ENCODE data around the gene TAF1C. TPM values are rescaled to one million over a fixed set of nuclear protein-coding genes. Genes with fewer than 3 reads are reported as not detected.
"Not testable (repeated sequence)": the region's sequence is repeated elsewhere in the genome, so short reads cannot be mapped to it uniquely, and the experiment has no call there.

Gene TAF1C
- polyA plus RNA-seq, 3 donors = 40.6 to 65.6 (median 54.0) TPM

- DNase-seq = no peak
Observed at GRCh38 chr16:84212631-84213030, 25.8 kb upstream of the TAF1C start.

- no peak for DNase-seq
Observed at GRCh38 chr16:84212154-84212553, 25.3 kb upstream of the TAF1C start.

- DNase-seq = no peak
Observed at GRCh38 chr16:84209989-84210388, 23.1 kb upstream of the TAF1C start.

GRCh38 chr16:84207879-84208278, 21.0 kb upstream of the TAF1C start:
- DNase-seq = no peak

- DNase-seq = peak; percentile 47
Observed at GRCh38 chr16:84207251-84207650, 20.4 kb upstream of the TAF1C start.

DNA sequence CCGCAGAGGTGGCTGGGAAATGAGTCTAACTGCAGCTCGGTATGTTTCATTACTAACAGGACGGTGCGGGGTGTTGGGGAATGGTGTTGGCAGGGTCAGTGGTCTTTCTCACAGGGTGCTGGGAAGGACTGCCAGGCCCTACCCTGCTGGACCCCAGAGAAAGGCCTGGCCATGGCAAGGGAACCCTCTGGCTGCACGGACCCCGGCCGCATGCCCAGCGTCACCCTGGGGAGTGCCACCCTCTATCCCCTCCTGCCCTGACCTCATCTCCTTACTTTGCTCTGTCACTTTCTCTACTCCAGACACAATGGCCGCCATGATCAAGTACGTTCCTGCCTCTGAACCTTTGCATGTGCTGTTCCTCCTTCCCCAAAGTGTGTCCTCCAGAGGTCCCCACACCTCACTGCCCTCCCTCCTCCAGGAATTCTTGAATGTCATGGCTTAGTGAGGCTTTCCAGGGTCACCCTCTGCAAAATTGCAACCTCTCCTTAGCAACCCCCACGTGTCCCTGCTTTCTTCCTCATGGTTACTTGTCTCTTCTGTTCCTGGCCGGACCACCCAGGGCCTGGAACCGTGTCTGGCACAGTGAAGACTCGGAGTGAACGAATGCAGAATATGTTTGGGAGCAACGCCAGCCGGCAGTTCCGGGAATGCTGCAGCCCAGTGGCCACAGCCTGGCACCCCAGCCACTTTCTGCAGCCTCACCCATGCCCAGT, 19.3 kb upstream of the TAF1C start:
- no peak for DNase-seq

DNA sequence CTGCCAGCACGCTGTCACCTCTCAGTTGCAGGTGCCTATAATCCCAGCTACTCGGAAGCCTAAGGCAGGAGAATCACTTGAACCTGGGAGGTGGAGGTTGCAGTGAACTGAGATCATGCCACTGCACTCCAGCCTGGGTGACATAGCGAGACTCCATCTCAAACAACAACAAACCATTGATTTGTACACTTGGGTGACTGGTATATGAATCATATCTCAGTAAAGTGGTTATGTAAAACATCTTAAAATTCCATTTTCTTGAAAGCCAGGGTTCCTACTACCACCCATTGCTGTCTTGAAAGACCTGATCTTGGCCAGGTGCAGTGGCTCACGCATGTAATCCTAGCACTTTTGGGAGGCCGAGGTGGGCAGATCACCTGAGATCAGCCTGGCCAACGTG, 18.3 kb upstream of the TAF1C start:
- DNase-seq = not testable (repeated sequence)

- DNase-seq = not testable (repeated sequence)
Observed at GRCh38 chr16:84204551-84204950, 17.7 kb upstream of the TAF1C start.

- no peak for DNase-seq
Observed at GRCh38 chr16:84199861-84200260, 13.0 kb upstream of the TAF1C start.

GRCh38 chr16:84199097-84199496, 12.2 kb upstream of the TAF1C start:
- DNase-seq = no peak

DNA sequence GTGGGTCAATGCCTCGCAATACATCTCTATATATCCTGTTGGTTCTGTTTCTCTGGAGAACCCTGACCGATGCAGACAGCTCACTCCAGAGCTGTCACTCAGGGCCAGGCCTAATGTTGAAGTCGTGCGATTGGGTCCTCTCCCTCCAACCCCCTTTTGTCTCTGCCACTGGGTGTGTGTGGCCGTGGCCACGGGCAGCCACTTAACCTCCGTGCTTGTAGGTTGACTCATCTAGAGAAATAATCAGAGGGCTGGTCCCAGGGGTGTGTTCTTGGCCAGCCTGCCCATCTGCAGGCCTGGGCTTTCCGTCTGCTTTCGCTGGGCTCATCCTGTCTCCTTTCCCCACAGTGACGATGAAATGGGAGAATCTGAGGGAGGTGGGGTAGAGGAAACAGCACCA, 11.5 kb upstream of the TAF1C start:
- no peak for DNase-seq

DNA sequence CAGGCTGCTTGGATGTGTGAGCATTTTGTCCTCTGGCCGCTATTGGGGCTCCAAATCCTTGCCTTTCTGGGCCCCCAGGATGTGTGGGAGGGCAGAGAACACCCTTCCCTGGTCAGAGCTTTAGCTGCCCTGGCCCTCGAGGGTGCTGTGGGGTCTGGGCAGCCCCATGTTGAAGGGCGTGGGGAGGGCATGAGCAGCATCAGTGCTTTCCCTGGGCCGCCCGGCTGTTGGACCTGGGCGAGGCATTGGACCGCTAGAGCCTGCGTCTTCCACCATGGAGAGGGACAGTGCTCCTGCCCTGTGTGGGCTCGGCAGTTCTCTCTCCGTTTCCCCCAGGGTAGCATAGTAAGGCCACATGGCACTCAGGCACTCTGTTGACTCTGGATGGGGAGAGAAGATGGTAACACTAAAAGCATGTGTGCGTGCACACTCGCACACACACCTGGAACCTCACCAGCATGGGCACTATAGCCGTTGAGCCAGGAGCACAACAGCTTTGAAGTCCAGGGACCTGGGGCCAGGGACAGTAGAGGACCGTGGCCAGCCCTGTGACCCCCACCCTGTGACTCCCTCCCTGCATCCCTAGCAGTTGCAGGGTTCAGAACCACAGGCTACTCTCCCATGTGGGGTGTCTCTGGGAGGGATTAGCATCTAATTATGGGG, 10.7 kb upstream of the TAF1C start:
- DNase-seq = no peak

DNA sequence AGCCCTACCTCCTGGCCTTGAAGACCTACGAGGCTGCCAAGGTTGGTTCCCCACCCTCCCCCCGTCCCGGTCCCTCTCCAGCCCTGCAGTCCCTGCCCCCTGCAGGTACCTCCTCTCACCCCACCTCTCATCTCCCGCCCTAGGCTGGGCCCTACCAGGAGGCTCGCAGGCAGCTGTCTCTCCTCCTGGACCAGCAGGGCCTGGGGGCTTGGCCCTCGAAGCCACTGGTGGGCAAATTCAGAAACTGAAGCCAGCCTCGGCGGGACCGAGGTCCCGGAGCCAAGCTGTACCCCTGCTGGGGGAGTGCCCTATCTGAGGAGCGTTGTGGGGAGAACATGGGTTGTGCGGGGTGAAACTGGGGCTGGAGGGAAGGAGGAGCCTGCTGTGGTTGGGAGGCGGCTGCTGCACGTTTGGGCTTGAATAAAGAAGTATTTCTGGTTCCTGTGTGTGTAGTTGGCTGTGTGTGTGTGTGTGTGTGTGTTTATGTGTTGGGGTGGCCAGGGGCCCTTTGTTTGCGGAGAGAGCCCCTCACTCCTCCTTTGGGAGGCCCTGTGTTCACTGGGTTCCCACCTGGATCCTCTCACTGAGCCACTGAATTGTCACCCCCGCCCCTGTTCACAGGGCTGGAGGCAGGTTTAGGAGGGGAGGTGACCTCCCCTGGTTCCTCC, 10.0 kb upstream of the TAF1C start:
- DNase-seq = no peak

GRCh38 chr16:84196101-84196500, 9.2 kb upstream of the TAF1C start:
- no peak for DNase-seq

DNA sequence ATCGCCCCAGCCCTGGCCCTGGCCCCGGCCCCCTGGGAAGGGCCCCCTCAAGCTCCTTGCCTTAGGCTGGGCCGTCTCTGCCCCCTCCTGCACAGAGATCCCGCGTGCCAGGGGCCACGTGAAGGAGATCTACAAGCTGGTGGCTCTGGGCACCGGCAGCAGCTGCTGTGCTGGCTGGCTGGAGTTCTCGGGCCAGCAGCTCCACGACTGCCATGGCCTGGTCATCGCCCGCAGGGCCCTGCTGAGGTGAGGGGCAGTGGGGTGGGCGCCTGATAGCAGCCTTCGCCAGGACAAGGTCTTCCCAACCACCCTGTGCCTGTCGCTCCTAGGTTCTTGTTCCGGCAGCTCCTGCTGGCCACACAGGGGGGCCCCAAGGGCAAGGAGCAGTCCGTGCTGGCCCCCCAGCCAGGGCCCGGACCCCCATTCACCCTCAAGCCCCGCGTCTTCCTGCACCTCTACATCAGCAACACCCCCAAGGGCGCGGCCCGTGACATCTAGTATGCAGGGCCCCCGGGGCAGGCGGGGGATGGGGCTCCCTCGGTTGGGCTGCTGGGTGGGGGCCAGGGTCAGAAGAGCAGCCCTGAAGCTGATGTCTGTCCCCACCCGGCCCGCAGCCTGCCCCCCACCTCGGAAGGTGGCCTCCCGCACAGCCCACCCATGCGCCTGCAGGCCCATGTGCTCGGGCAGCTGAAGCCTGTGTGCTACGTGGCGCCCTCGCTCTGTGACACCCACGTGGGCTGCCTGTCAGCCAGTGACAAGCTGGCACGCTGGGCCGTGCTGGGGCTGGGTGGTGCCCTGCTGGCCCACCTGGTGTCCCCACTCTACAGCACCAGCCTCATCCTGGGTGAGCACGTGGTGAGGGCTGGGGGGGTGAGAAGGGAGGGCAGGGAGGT, 8.6 kb upstream of the TAF1C start:
- no peak for DNase-seq

- DNase-seq = no peak
Observed at GRCh38 chr16:84194470-84195200, 7.8 kb upstream of the TAF1C start.

DNA sequence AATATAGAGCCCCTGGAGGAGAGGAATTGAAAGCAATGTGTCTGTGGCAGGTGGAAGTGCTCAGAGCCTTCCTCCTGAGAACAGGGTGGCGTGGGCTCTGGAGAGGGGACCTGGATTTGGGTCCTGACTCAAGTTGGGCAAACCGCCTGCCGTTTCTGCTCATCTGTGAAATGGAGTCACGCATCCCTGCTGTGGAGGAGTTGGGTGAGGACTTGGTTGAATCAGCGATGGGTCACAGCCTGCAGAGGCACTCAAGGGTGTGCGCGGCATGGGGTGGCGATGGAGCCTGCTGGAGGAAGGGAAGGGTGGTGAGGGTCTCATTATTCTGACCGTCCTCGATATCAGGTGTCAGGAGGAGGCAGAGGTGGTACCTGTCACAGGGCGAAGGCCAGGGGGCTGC, 7.2 kb upstream of the TAF1C start:
- no peak for DNase-seq

DNA sequence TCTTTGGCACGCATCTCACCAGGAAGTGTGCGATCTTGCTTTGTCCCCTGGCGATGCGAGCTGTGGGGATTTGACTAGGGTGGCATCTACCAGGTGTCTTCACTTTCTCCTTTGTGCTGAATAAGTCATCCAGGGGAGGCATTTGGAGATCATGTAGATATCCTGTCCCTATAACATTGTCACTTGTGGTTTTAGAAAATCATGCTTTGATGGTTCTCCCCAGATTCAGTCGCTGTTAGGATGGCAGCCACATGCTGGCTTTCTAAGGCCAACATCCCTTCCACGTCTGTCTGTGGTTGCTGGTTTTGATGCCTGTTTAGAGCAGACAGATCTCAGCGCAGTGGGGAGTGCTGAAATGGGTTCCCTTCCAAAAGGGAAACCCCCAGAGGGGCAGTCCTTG, 6.6 kb upstream of the TAF1C start:
- DNase-seq = no peak

DNA sequence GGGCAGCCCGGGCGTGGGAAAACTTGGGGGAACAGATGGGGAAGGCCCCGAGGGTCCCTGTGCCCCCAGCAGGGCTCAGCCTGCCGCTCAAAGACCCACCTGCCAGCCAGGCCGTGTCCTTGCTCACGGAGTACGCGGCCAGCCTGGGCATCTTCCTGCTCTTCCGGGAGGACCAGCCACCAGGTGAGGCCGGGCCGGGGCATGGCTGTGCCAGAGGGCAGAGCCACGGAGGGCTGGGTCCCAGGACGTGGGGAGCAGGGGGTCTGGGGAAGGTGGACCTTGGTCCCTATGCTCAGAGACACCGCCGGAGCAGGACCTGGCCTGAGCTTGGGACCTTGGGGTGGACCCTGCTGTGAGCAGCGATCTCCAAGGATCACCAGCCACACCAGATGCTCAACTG, 4.6 kb upstream of the TAF1C start:
- no peak for DNase-seq

DNA sequence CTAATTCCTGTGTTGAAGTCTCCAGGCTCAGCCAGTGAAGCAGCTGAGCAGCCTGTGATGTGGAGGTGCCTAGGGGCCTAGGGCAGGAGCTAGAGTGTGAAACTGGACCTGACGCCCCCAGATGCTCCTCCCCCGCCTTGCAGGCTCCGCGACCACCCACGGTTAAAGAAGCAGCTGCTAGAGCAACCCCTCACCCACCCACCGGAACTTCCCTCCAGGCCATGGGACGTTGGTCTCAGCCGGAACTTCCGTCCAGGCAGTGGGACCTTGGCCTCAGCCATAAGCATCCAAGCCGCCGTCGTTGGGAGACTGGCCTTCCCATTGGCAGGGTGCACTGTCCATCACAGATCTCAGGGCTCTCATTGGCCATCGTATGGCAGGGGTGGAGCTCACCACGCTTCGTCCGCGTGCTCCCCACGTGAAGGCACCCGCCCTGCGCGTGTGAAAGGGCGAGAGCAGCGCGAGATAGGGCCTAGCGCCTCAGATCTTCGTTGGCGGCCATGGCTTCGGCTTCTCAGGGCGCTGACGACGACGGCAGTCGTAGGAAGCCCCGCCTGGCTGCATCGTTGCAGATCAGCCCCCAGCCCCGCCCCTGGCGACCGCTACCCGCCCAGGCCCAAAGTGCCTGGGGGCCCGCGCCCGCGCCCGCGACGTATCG, 4.0 kb upstream of the TAF1C start, which contains the start of gene ADAD2:
TSS of gene ADAD2 (plus strand) at position 427 of the 658 bp plus-strand sequence. CDS start at position 501, 74 bp downstream.
- no peak for DNase-seq

DNA sequence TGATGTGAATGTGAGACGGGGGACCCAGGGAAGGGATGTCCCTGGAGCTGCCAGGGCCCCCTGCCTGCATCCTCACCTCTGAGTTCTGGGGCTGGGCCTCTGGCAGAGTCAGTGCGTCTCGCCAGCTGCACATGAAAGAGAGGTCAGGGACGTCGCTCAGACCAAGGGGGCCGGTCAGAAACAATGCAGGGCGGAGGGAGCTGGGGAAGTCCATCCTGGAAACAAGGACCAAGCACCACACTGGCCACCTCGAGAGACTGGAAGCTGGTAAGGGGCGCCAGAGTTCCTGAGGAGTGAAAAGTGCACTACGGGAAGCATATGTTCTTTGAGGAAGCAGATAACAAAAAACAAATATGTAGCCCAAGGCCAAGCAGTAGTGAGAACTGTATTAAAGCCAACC, 2.1 kb downstream of the TAF1C start:
- DNase-seq = no peak

All from renal pelvis (tissue), 4 donors.